ENCODE data around the gene GPR152. TPM values are rescaled to one million over a fixed set of nuclear protein-coding genes. Genes with fewer than 3 reads are reported as not detected.
A peak's percentile ranks its signal among the peaks of the same experiment; 100 is the strongest.
"Not testable (repeated sequence)": the region's sequence is repeated elsewhere in the genome, so short reads cannot be mapped to it uniquely, and the experiment has no call there.

The GPR152 gene
- total RNA-seq, 1 experiment from 2014 or later, result not detected

DNA sequence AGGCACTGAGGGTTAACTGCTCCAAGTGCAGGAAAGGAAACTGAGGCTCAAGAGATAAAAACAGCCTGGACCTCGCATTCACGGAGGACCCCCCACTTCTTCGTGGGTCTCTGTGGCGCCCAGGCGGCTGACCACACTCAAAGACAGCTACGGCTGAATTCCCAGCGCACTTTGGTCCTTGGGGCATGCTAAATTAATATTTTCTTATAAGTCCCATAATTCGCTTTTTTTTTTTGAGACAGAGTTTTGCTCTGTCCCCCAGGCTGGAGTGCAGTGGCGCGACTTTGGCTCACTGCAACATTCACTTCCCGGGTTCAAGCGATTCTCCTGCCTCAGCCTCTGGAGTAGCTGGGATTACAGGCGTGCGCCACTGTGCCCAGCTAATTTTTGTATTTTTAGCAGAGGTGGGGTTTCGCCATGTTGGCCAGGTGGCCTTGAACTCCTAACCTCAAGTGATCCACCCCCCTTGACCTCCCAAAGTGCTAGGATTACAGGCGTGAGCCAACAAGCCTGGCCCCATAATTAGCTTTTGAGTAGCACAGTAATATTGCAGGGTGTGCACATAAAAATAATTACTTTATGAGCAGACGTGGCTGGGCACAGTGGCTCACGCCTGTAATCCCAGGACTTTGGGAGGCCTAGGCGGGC, 50.2 kb downstream of the GPR152 start:
- in situ Hi-C loops (cut with HindIII; ENCODE audit: low sequenced_read_pairs); DNase-seq (ENCODE audit: low spot score): not testable (repeated sequence)

DNA sequence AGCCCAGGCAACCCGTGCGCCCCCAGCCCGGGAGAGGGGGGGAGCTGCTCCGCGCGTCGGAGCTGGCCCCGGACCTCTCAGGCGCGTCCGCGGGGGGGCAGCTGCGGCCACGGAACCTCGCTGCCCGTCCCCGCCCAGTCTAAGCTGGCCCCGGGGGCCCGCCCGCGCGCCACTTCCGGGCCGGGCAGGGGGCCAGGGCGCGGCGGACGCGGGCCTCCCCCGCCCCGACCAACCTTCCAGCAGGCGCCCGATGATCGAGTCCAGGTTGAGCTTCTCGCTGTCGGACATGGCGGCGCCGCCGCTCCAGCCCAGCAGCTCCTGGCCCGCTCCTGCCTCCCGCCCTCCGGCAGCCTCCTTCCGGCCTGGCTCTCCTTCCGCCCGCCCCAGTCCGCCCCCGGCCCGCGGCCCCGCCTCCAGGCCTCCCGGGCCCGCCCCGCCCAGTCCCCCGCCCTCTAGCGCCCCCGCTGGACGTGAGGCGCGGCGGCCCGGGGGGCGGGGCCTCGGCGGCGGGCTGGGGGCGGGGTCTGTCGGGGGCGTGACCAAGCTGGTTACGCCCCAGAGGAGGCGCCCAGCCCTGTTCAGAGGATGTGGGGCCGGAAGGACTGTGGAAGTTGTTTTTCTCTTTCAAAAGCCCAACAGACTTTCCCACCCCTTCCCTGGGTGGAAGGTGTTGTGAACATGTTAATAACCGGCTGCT, 50.9 kb downstream of the GPR152 start, which contains the start of gene PPP1CA:
PPP1CA (minus strand) TSS at position 364 of the 697 bp plus-strand sequence; CDS start at position 288, 76 bp downstream.
- in situ Hi-C loops (cut with HindIII; ENCODE audit: low sequenced_read_pairs), result no loop called here
- DNase-seq (ENCODE audit: low spot score), result peak; percentile 92

Other genes with a start within 250 kb of the GPR152 start
- 35.1 and 48.8 TPM in 2 replicates for gene GRK2, start 186.3 kb downstream of the GPR152 start, total RNA-seq (2014; rRNA removed; shearing (Covaris generic))
- gene ANKRD13D, start 163.4 kb downstream of the GPR152 start, total RNA-seq (2014; rRNA removed; shearing (Covaris generic)), result 25.2 and 40.3 TPM in 2 replicates
- gene SSH3, start 149.2 kb downstream of the GPR152 start, total RNA-seq (2014; rRNA removed; shearing (Covaris generic)), result 1.5 and 1.8 TPM in 2 replicates
- 15.2 and 19.4 TPM in 2 replicates for gene POLD4, start 99.2 kb downstream of the GPR152 start, total RNA-seq (2014; rRNA removed; shearing (Covaris generic))
- 1.9 and 4.2 TPM in 2 replicates for gene CLCF1, start 79.1 kb downstream of the GPR152 start, total RNA-seq (2014; rRNA removed; shearing (Covaris generic))
- 20.3 and 38.1 TPM in 2 replicates for gene RAD9A, start 60.7 kb downstream of the GPR152 start, total RNA-seq (2014; rRNA removed; shearing (Covaris generic))
- gene PPP1CA, start 50.9 kb downstream of the GPR152 start, total RNA-seq (2014; rRNA removed; shearing (Covaris generic)), result 319 TPM in 2 replicates
- gene TBC1D10C, start 48.6 kb downstream of the GPR152 start, total RNA-seq (2014; rRNA removed; shearing (Covaris generic)), result 0.10 and 0.31 TPM in 2 replicates
- gene CARNS1, start 37.1 kb downstream of the GPR152 start, total RNA-seq (2014; rRNA removed; shearing (Covaris generic)), result not detected in 2 replicates
- gene RPS6KB2, start 24.2 kb downstream of the GPR152 start, total RNA-seq (2014; rRNA removed; shearing (Covaris generic)), result 121 and 125 TPM in 2 replicates
- not detected in 2 replicates for gene PTPRCAP, start 15.0 kb downstream of the GPR152 start, total RNA-seq (2014; rRNA removed; shearing (Covaris generic))
- 177 and 184 TPM in 2 replicates for gene CORO1B, start 9.3 kb downstream of the GPR152 start, total RNA-seq (2014; rRNA removed; shearing (Covaris generic))
- gene CABP4, start 2.6 kb upstream of the GPR152 start, total RNA-seq (2014; rRNA removed; shearing (Covaris generic)), result not detected in 2 replicates
- gene TMEM134, start 16.5 kb upstream of the GPR152 start, total RNA-seq (2014; rRNA removed; shearing (Covaris generic)), result 88.8 and 126 TPM in 2 replicates
- gene AIP, start 30.3 kb upstream of the GPR152 start, total RNA-seq (2014; rRNA removed; shearing (Covaris generic)), result 73.5 and 102 TPM in 2 replicates
- 27.0 and 35.2 TPM in 2 replicates for gene PITPNM1, start 52.6 kb upstream of the GPR152 start, total RNA-seq (2014; rRNA removed; shearing (Covaris generic))
- 36.1 and 36.4 TPM in 2 replicates for gene CDK2AP2, start 55.4 kb upstream of the GPR152 start, total RNA-seq (2014; rRNA removed; shearing (Covaris generic))
- gene CABP2, start 70.7 kb upstream of the GPR152 start, total RNA-seq (2014; rRNA removed; shearing (Covaris generic)), result not detected in 2 replicates
- 1,075 and 1,129 TPM in 2 replicates for gene GSTP1, start 131.1 kb upstream of the GPR152 start, total RNA-seq (2014; rRNA removed; shearing (Covaris generic))
- 412 and 488 TPM in 2 replicates for gene NDUFV1, start 154.2 kb upstream of the GPR152 start, total RNA-seq (2014; rRNA removed; shearing (Covaris generic))
- gene NUDT8, start 177.2 kb upstream of the GPR152 start, total RNA-seq (2014; rRNA removed; shearing (Covaris generic)), result 12.1 and 12.6 TPM in 2 replicates
- not detected in 2 replicates for gene TBX10, start 187.0 kb upstream of the GPR152 start, total RNA-seq (2014; rRNA removed; shearing (Covaris generic))
- gene ACY3, start 198.0 kb upstream of the GPR152 start, total RNA-seq (2014; rRNA removed; shearing (Covaris generic)), result not detected in 2 replicates
- gene ALDH3B2, start 221.9 kb upstream of the GPR152 start, total RNA-seq (2014; rRNA removed; shearing (Covaris generic)), result not detected in 2 replicates

All from G401 (cell line).